ENCODE data around the gene CREB1.

DNA sequence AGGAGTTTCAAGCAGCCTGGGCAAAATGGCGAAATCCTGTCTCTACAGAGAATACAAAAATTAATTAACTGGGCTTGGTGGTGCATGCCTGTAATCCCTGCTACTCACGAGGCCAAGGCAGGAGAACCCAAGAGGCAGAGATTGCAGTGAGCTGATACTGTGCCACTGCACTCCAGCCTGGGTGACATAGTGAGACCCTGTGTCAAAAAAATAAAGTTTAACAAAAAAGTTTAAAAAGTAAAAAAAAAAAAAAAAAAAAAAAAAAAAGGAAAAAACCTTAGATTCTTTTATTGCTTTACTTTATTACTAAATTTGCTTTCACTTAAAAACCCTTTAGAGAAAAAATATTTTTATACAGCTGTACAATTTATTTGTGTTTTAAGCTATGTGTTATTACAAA is 10.7 kb downstream of the CREB1 start:
- TF ChIP-seq, protein P1, sequence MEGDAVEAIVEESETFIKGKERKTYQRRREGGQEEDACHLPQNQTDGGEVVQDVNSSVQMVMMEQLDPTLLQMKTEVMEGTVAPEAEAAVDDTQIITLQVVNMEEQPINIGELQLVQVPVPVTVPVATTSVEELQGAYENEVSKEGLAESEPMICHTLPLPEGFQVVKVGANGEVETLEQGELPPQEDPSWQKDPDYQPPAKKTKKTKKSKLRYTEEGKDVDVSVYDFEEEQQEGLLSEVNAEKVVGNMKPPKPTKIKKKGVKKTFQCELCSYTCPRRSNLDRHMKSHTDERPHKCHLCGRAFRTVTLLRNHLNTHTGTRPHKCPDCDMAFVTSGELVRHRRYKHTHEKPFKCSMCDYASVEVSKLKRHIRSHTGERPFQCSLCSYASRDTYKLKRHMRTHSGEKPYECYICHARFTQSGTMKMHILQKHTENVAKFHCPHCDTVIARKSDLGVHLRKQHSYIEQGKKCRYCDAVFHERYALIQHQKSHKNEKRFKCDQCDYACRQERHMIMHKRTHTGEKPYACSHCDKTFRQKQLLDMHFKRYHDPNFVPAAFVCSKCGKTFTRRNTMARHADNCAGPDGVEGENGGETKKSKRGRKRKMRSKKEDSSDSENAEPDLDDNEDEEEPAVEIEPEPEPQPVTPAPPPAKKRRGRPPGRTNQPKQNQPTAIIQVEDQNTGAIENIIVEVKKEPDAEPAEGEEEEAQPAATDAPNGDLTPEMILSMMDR (conservative IDR thresholded peaks at IDR 0.05), result no peak
- no peak for TF ChIP-seq ZFX (IDR thresholded peaks at IDR 0.05)
